NOMO-1 treated with DMSO at 0.1 percent for 48 hours (cell line): ENCODE measurements around the gene EXOC7.
"Not testable (repeated sequence)": the region's sequence is repeated elsewhere in the genome, so short reads cannot be mapped to it uniquely, and the experiment has no call there.

ENCODE experiments used
- DNase-seq: peaks from one replicate; lab custom pipeline; 2025; ENCODE audit not compliant: unreplicated experiment; lab: John Stamatoyannopoulos, UW

Gene EXOC7

GRCh38 chr17:76088868-76089576, 14.6 kb downstream of the EXOC7 start:
- DNase-seq, result no peak

GRCh38 chr17:76088041-76088867, 15.3 kb downstream of the EXOC7 start:
- no peak for DNase-seq

- DNase-seq, result no peak
These were observed 16.1 kb downstream of the EXOC7 start for GRCh38 chr17:76087531-76087930.

- no peak for DNase-seq
These were observed 17.2 kb downstream of the EXOC7 start for GRCh38 chr17:76086384-76086783.

- DNase-seq, result no peak
These were observed 17.7 kb downstream of the EXOC7 start for GRCh38 chr17:76085731-76086366.

- DNase-seq, result no peak
These were observed 18.4 kb downstream of the EXOC7 start for GRCh38 chr17:76085066-76085730.

- DNase-seq, result no peak
These were observed 19.9 kb downstream of the EXOC7 start for GRCh38 chr17:76083536-76084182.

- DNase-seq, result no peak
These were observed 21.0 kb downstream of the EXOC7 start for GRCh38 chr17:76082326-76083251.

GRCh38 chr17:76081295-76082210, 22.0 kb downstream of the EXOC7 start:
- DNase-seq, result no peak

- no peak for DNase-seq
These were observed 22.8 kb downstream of the EXOC7 start for GRCh38 chr17:76080768-76081287.

GRCh38 chr17:76079956-76080767, 23.4 kb downstream of the EXOC7 start:
- no peak for DNase-seq

GRCh38 chr17:76079535-76079955, 24.0 kb downstream of the EXOC7 start:
- no peak for DNase-seq

GRCh38 chr17:76078860-76079534, 24.6 kb downstream of the EXOC7 start, which contains the start of gene ZACN:
ZACN (plus strand) TSS chr17:76079182; CDS start chr17:76079265, 83 bp downstream.
- DNase-seq, result no peak

GRCh38 chr17:76078370-76078769, 25.2 kb downstream of the EXOC7 start:
- DNase-seq, result not testable (repeated sequence)

GRCh38 chr17:76077584-76078110, 25.9 kb downstream of the EXOC7 start:
- no peak for DNase-seq

GRCh38 chr17:76076765-76077583, 26.6 kb downstream of the EXOC7 start:
- DNase-seq, result no peak
